HG03378 (cell line): ENCODE measurements around the gene MYCN.
"Not testable (repeated sequence)": the region's sequence is repeated elsewhere in the genome, so short reads cannot be mapped to it uniquely, and the experiment has no call there.

Experiments used
- ATAC-seq: cut with Tn5 transposase; IDR thresholded peaks from one replicate; pipeline ENCODE4 v1.9.1; 2021; ENCODE audit warnings: mild to moderate bottlenecking, moderate library complexity; ENCODE audit not compliant: unreplicated experiment

MYCN gene

GRCh38 chr2:15956751-15957736 lies 16.7 kb downstream of the MYCN start:
- ATAC-seq = no peak

GRCh38 chr2:15957881-15958713 lies 17.7 kb downstream of the MYCN start:
- no peak for ATAC-seq

- ATAC-seq = no peak
Measured at GRCh38 chr2:15959331-15960153, 19.2 kb downstream of the MYCN start.

- not testable (repeated sequence) for ATAC-seq
Measured at GRCh38 chr2:15960154-15960520, 19.8 kb downstream of the MYCN start.

GRCh38 chr2:15963109-15963976 lies 23.0 kb downstream of the MYCN start:
- not testable (repeated sequence) for ATAC-seq

- no peak for ATAC-seq
Measured at GRCh38 chr2:15963977-15964670, 23.8 kb downstream of the MYCN start.

- no peak for ATAC-seq
Measured at GRCh38 chr2:15964936-15965563, 24.7 kb downstream of the MYCN start.

- no peak for ATAC-seq
Measured at GRCh38 chr2:15965564-15966019, 25.2 kb downstream of the MYCN start.

GRCh38 chr2:15967415-15968279 lies 27.3 kb downstream of the MYCN start:
- ATAC-seq = no peak

GRCh38 chr2:15968280-15969178 lies 28.2 kb downstream of the MYCN start:
- ATAC-seq = no peak

- ATAC-seq = no peak
Measured at GRCh38 chr2:15969214-15969613, 28.9 kb downstream of the MYCN start.

- ATAC-seq = no peak
Measured at GRCh38 chr2:15970701-15971100, 30.4 kb downstream of the MYCN start.

- no peak for ATAC-seq
Measured at GRCh38 chr2:15971351-15971750, 31.0 kb downstream of the MYCN start.

- no peak for ATAC-seq
Measured at GRCh38 chr2:15971831-15972522, 31.6 kb downstream of the MYCN start.

- no peak for ATAC-seq
Measured at GRCh38 chr2:15973481-15974401, 33.4 kb downstream of the MYCN start.
